Central memory CD4-positive, alpha-beta T cell (primary cell): ENCODE data around the gene FBLIM1.

Experiments
- DNase-seq: peaks from one replicate; pipeline ENCODE4 v3.0.0; 2022
- total RNA-seq, 3 experiments: gene quantifications; one replicate each; lab custom pipeline; 2026; lab: John Stamatoyannopoulos, UW

Gene FBLIM1
- 0 to 0.77 (median 0.16) reads per million in 3 experiments for total RNA-seq

- no peak for DNase-seq
Observed at GRCh38 chr1:15758343-15758931, at the start of gene FBLIM1. FBLIM1 (plus strand) TSS chr1:15758795; CDS start chr1:15764984, 6,189 bp downstream.

- no peak for DNase-seq
Observed at GRCh38 chr1:15709226-15709625, 49.4 kb upstream of the FBLIM1 start.

GRCh38 chr1:15712168-15712567, 46.4 kb upstream of the FBLIM1 start:
- no peak for DNase-seq

GRCh38 chr1:15714406-15715136, 44.0 kb upstream of the FBLIM1 start:
- no peak for DNase-seq

GRCh38 chr1:15717418-15718125, 41.0 kb upstream of the FBLIM1 start:
- no peak for DNase-seq

- no peak for DNase-seq
Observed at GRCh38 chr1:15718199-15718601, 40.4 kb upstream of the FBLIM1 start.

- DNase-seq: no peak
Observed at GRCh38 chr1:15719381-15720120, 39.0 kb upstream of the FBLIM1 start.

GRCh38 chr1:15720861-15721260, 37.7 kb upstream of the FBLIM1 start:
- DNase-seq: no peak

- DNase-seq: no peak
Observed at GRCh38 chr1:15722411-15722810, 36.2 kb upstream of the FBLIM1 start.

GRCh38 chr1:15722836-15723532, 35.6 kb upstream of the FBLIM1 start:
- no peak for DNase-seq

GRCh38 chr1:15723631-15724246, 34.9 kb upstream of the FBLIM1 start:
- no peak for DNase-seq

GRCh38 chr1:15724949-15725880, 33.4 kb upstream of the FBLIM1 start:
- no peak for DNase-seq

- no peak for DNase-seq
Observed at GRCh38 chr1:15726508-15726907, 32.1 kb upstream of the FBLIM1 start.

GRCh38 chr1:15727021-15727420, 31.6 kb upstream of the FBLIM1 start:
- DNase-seq: no peak

GRCh38 chr1:15727424-15727823, 31.2 kb upstream of the FBLIM1 start:
- no peak for DNase-seq

GRCh38 chr1:15727866-15728534, 30.6 kb upstream of the FBLIM1 start:
- no peak for DNase-seq

GRCh38 chr1:15728937-15729657, 29.5 kb upstream of the FBLIM1 start:
- no peak for DNase-seq

- no peak for DNase-seq
Observed at GRCh38 chr1:15730423-15730822, 28.2 kb upstream of the FBLIM1 start.

GRCh38 chr1:15730936-15731335, 27.7 kb upstream of the FBLIM1 start:
- no peak for DNase-seq
